Memory B cell (primary cell): Measurements from ENCODE around the gene HAVCR2.

ENCODE experiments used
- ATAC-seq: fragments of 150-1000 bp; cut with Tn5 transposase; 2 replicates; pipeline ENCODE4 v1.10.0; 2021; ENCODE audit warnings: low read depth, mild to moderate bottlenecking, moderate library complexity
- DNase-seq, 2 donors: peaks; one replicate each; pipeline ENCODE4 v3.0.0; 2022; ENCODE audit warnings: low spot score in 2 of 2
- H3K27ac Mint-ChIP-seq: one replicate; pipeline ENCODE4 v1.8.0; 2022; ENCODE audit warnings: mild to moderate bottlenecking, moderate library complexity, mixed read lengths
- H3K27me3 Mint-ChIP-seq: one replicate; pipeline ENCODE4 v1.8.0; 2022; ENCODE audit warnings: mixed read lengths
- H3K36me3 Mint-ChIP-seq: one replicate; pipeline ENCODE4 v1.8.0; 2022; ENCODE audit warnings: mild to moderate bottlenecking, mixed read lengths
- H3K4me1 Mint-ChIP-seq: one replicate; pipeline ENCODE4 v1.8.0; 2022; ENCODE audit warnings: mixed read lengths
- H3K4me3 Mint-ChIP-seq: one replicate; pipeline ENCODE4 v1.8.0; 2022; ENCODE audit warnings: mild to moderate bottlenecking, moderate library complexity, mixed read lengths
- H3K9me3 Mint-ChIP-seq: one replicate; pipeline ENCODE4 v1.8.0; 2022; ENCODE audit warnings: mixed read lengths

The HAVCR2 gene

GRCh38 chr5:157108976-157109375 is at the start of gene HAVCR2:
Gene HAVCR2, minus strand, starts transcription at chr5:157109044. Its CDS starts 61 bp downstream, at chr5:157108983.
- Mint-ChIP-seq H3K4me3 (peak within 1 kb of the TSS; percentile 75), H3K27me3 (no peaks in the 10 kb centered on the region), H3K4me1 (peaks cover 17% of the 10 kb centered on the region), H3K27ac (peak within 1 kb of the TSS; percentile 89), H3K9me3 (no peaks in the 10 kb centered on the region), H3K36me3 (peaks cover 3% of the 10 kb centered on the region)
- DNase-seq (peak; percentile 15 to 26), ATAC-seq (peak; percentile 92)

GRCh38 chr5:157157293-157157891 is 48.5 kb upstream of the HAVCR2 start:
- H3K36me3 Mint-ChIP-seq, result no peaks in the 10 kb centered on the region
- DNase-seq, result no peak
- no peaks in the 10 kb centered on the region for H3K9me3 Mint-ChIP-seq
- peaks cover 2% of the 10 kb centered on the region for H3K4me1 Mint-ChIP-seq
- H3K27ac Mint-ChIP-seq, result no peak overlapping the region
- peaks cover 2% of the 10 kb centered on the region for H3K27me3 Mint-ChIP-seq
- H3K4me3 Mint-ChIP-seq, result no peak overlapping the region
- ATAC-seq, result no peak

GRCh38 chr5:157155297-157155696 is 46.5 kb upstream of the HAVCR2 start:
- Mint-ChIP-seq H3K36me3 (no peaks in the 10 kb centered on the region), H3K4me1 (peaks cover 2% of the 10 kb centered on the region), H3K9me3 (no peaks in the 10 kb centered on the region), H3K4me3 (no peak overlapping the region), H3K27ac (no peak overlapping the region), H3K27me3 (peaks cover 2% of the 10 kb centered on the region)
- DNase-seq (no peak), ATAC-seq (no peak)

GRCh38 chr5:157150995-157151394 is 42.2 kb upstream of the HAVCR2 start:
- peaks cover 6% of the 10 kb centered on the region for H3K4me1 Mint-ChIP-seq
- no peak overlapping the region for H3K27ac Mint-ChIP-seq

GRCh38 chr5:157148734-157149615 is 40.1 kb upstream of the HAVCR2 start:
- Mint-ChIP-seq H3K4me1 (peaks cover 6% of the 10 kb centered on the region), H3K4me3 (no peak overlapping the region), H3K27me3 (no peaks in the 10 kb centered on the region), H3K9me3 (no peaks in the 10 kb centered on the region), H3K36me3 (no peaks in the 10 kb centered on the region), H3K27ac (no peak overlapping the region)
- ATAC-seq (peak; percentile 88), DNase-seq (peak; percentile 74 to 75)

More at GRCh38 chr5:157150995-157151394, 42.2 kb upstream of the HAVCR2 start:
- Mint-ChIP-seq H3K9me3 (no peaks in the 10 kb centered on the region), H3K27me3 (no peaks in the 10 kb centered on the region), H3K4me3 (no peak overlapping the region), H3K36me3 (no peaks in the 10 kb centered on the region)
- no peak for ATAC-seq
- no peak for DNase-seq

GRCh38 chr5:157143127-157143971 is 34.5 kb upstream of the HAVCR2 start:
- Mint-ChIP-seq H3K9me3 (no peaks in the 10 kb centered on the region), H3K27ac (peak overlapping the region; percentile 95), H3K36me3 (peaks cover 14% of the 10 kb centered on the region), H3K4me1 (peaks cover 21% of the 10 kb centered on the region), H3K27me3 (no peaks in the 10 kb centered on the region), H3K4me3 (peak overlapping the region; percentile 96)
- ATAC-seq, result peak; percentile 48
- DNase-seq, result peak in 1 of 2 donors; percentile 35

GRCh38 chr5:157142317-157143126 is 33.7 kb upstream of the HAVCR2 start, which contains the start of gene MED7:
Gene MED7, minus strand, starts transcription at chr5:157142865. Its CDS starts 3,434 bp downstream, at chr5:157139431.
- H3K27me3 Mint-ChIP-seq, result no peaks in the 10 kb centered on the region
- H3K4me3 Mint-ChIP-seq, result peak within 1 kb of the TSS; percentile 96
- no peaks in the 10 kb centered on the region for H3K9me3 Mint-ChIP-seq
- ATAC-seq (peak; percentile 96), DNase-seq (peak; percentile 75 to 94)
- H3K27ac Mint-ChIP-seq, result peak within 1 kb of the TSS; percentile 95
- peaks cover 14% of the 10 kb centered on the region for H3K36me3 Mint-ChIP-seq
- peaks cover 21% of the 10 kb centered on the region for H3K4me1 Mint-ChIP-seq

GRCh38 chr5:157137691-157138090 is 28.8 kb upstream of the HAVCR2 start:
- Mint-ChIP-seq H3K9me3 (no peaks in the 10 kb centered on the region), H3K4me1 (peaks cover 24% of the 10 kb centered on the region), H3K36me3 (peaks cover 15% of the 10 kb centered on the region), H3K4me3 (no peak overlapping the region), H3K27me3 (no peaks in the 10 kb centered on the region), H3K27ac (no peak overlapping the region)
- DNase-seq, result no peak
- ATAC-seq, result no peak

GRCh38 chr5:157132281-157132612 is 23.4 kb upstream of the HAVCR2 start:
- Mint-ChIP-seq H3K9me3 (no peaks in the 10 kb centered on the region), H3K4me3 (no peak overlapping the region), H3K36me3 (peaks cover 2% of the 10 kb centered on the region), H3K4me1 (peaks cover 9% of the 10 kb centered on the region), H3K27me3 (no peaks in the 10 kb centered on the region), H3K27ac (no peak overlapping the region)
- ATAC-seq (no peak), DNase-seq (no peak)

GRCh38 chr5:157130925-157131324 is 22.1 kb upstream of the HAVCR2 start:
- ATAC-seq (peak; percentile 58), DNase-seq (no peak)
- Mint-ChIP-seq H3K27me3 (no peaks in the 10 kb centered on the region), H3K9me3 (no peaks in the 10 kb centered on the region), H3K27ac (no peak overlapping the region), H3K4me3 (no peak overlapping the region), H3K4me1 (peaks cover 6% of the 10 kb centered on the region), H3K36me3 (peaks cover 2% of the 10 kb centered on the region)

GRCh38 chr5:157121709-157122108 is 12.9 kb upstream of the HAVCR2 start:
- H3K4me3 Mint-ChIP-seq, result no peak overlapping the region
- peaks cover 14% of the 10 kb centered on the region for H3K36me3 Mint-ChIP-seq
- H3K4me1 Mint-ChIP-seq, result peaks cover under 1% of the 10 kb centered on the region
- no peaks in the 10 kb centered on the region for H3K27me3 Mint-ChIP-seq
- ATAC-seq, result no peak
- peaks cover 9% of the 10 kb centered on the region for H3K9me3 Mint-ChIP-seq
- no peak overlapping the region for H3K27ac Mint-ChIP-seq
- DNase-seq, result no peak

GRCh38 chr5:157120102-157120501 is 11.3 kb upstream of the HAVCR2 start:
- peaks cover 14% of the 10 kb centered on the region for H3K36me3 Mint-ChIP-seq
- no peak overlapping the region for H3K4me3 Mint-ChIP-seq
- no peaks in the 10 kb centered on the region for H3K27me3 Mint-ChIP-seq
- H3K27ac Mint-ChIP-seq, result no peak overlapping the region
- peaks cover 3% of the 10 kb centered on the region for H3K4me1 Mint-ChIP-seq
- DNase-seq (no peak), ATAC-seq (no peak)
- peaks cover 9% of the 10 kb centered on the region for H3K9me3 Mint-ChIP-seq

GRCh38 chr5:157116483-157116954 is 7.7 kb upstream of the HAVCR2 start:
- peaks cover 3% of the 10 kb centered on the region for H3K4me1 Mint-ChIP-seq

More at GRCh38 chr5:157116483-157116954, 7.7 kb upstream of the HAVCR2 start:
- no peak for ATAC-seq
- no peak for DNase-seq
- Mint-ChIP-seq H3K27ac (no peak overlapping the region), H3K27me3 (no peaks in the 10 kb centered on the region), H3K9me3 (peaks cover 4% of the 10 kb centered on the region), H3K4me3 (no peak overlapping the region), H3K36me3 (peaks cover 4% of the 10 kb centered on the region)
